CD8-positive, alpha-beta memory T cell (primary cell): ENCODE data around the gene STK32C. TPM values are rescaled to one million over a fixed set of nuclear protein-coding genes. Genes with fewer than 3 reads are reported as not detected.

Experiments used
- CTCF ChIA-PET: fragments of 350-600 bp; sonication (Branson Sonifier 250); formaldehyde crosslinking; loops from one replicate; lab custom pipeline; 2021; ENCODE audit warnings: antibody characterized with exemption; lab: Charles Lee
- POLR2A ChIA-PET: fragments of 350-600 bp; sonication (Branson Sonifier 250); formaldehyde crosslinking; loops from one replicate; lab custom pipeline; 2021; ENCODE audit warnings: antibody characterized with exemption; lab: Charles Lee
- DNase-seq, 5 donors: peaks; one replicate each; pipeline versions ENCODE4 v3.0.0 to v3.0.0-alpha.2; 2020 to 2022; ENCODE audit warnings: mixed read lengths in 1 of 5
- H3K27ac ChIP-seq: one replicate; pipeline ENCODE4 v1.7.0; 2013; ENCODE audit warnings: low read depth, mild to moderate bottlenecking, low read length, moderate library complexity
- H3K27me3 ChIP-seq: 2 replicates; pipeline ENCODE4 v1.7.0; 2013; ENCODE audit warnings: low read length, mild to moderate bottlenecking; ENCODE audit not compliant: insufficient read depth, poor library complexity, severe bottlenecking
- H3K36me3 ChIP-seq: 2 replicates; pipeline ENCODE4 v1.7.0; 2013; ENCODE audit warnings: mild to moderate bottlenecking, low read length, moderate library complexity; ENCODE audit not compliant: insufficient read depth
- H3K4me1 ChIP-seq: 2 replicates; pipeline ENCODE4 v1.7.0; 2013; ENCODE audit warnings: mild to moderate bottlenecking, low read length, moderate library complexity; ENCODE audit not compliant: insufficient read depth
- H3K4me3 ChIP-seq: 2 replicates; pipeline ENCODE4 v1.7.0; 2013; ENCODE audit warnings: mild to moderate bottlenecking, low read length
- H3K9me3 ChIP-seq: 2 replicates; pipeline ENCODE4 v1.7.0; 2013; ENCODE audit warnings: mild to moderate bottlenecking, low read length
- H3K27ac Mint-ChIP-seq, 8 donors: one replicate each; pipeline ENCODE4 v1.8.0; 2020 to 2021; ENCODE audit warnings: mixed read lengths in 8 of 8, mild to moderate bottlenecking in 6 of 8, inconsistent platforms in 3 of 8, moderate library complexity in 3 of 8
- H3K27me3 Mint-ChIP-seq, 2 donors: one replicate each; pipeline ENCODE4 v1.8.0; 2020 to 2021; ENCODE audit warnings: mixed read lengths in 2 of 2, mild to moderate bottlenecking in 1 of 2, moderate library complexity in 1 of 2
- H3K36me3 Mint-ChIP-seq, 3 donors: one replicate each; pipeline ENCODE4 v1.8.0; 2020 to 2021; ENCODE audit warnings: mixed read lengths in 3 of 3, inconsistent platforms in 1 of 3, mild to moderate bottlenecking in 1 of 3
- H3K4me1 Mint-ChIP-seq, 3 donors: one replicate each; pipeline ENCODE4 v1.8.0; 2020 to 2021; ENCODE audit warnings: mixed read lengths in 3 of 3, inconsistent platforms in 1 of 3, mild to moderate bottlenecking in 1 of 3
- H3K4me3 Mint-ChIP-seq, 7 donors: one replicate each; pipeline ENCODE4 v1.8.0; 2020 to 2021; ENCODE audit warnings: mixed read lengths in 7 of 7, mild to moderate bottlenecking in 6 of 7, moderate library complexity in 4 of 7, inconsistent platforms in 2 of 7
- H3K9me3 Mint-ChIP-seq, 5 donors: one replicate each; pipeline ENCODE4 v1.8.0; 2020 to 2022; ENCODE audit warnings: mixed read lengths in 5 of 5, mild to moderate bottlenecking in 3 of 5, moderate library complexity in 2 of 5, inconsistent platforms in 1 of 5
- polyA plus RNA-seq: library from polyadenylated mRNA; unstranded; fragments of 300-500 nt; fragmentation: Illumina TruSeq; gene quantifications from one replicate; pipeline ENCODE4 v1.2.3, GENCODE V29; 2021
- total RNA-seq, 2 experiments: library from RNA; stranded (reverse); gene quantifications; one replicate each; pipeline ENCODE4 v1.2.3, GENCODE V29; 2021

The STK32C gene
- total and polyA plus RNA-seq, 3 experiments from 2014 or later, result 8.5 to 14.9 (median 14.0) TPM

DNA sequence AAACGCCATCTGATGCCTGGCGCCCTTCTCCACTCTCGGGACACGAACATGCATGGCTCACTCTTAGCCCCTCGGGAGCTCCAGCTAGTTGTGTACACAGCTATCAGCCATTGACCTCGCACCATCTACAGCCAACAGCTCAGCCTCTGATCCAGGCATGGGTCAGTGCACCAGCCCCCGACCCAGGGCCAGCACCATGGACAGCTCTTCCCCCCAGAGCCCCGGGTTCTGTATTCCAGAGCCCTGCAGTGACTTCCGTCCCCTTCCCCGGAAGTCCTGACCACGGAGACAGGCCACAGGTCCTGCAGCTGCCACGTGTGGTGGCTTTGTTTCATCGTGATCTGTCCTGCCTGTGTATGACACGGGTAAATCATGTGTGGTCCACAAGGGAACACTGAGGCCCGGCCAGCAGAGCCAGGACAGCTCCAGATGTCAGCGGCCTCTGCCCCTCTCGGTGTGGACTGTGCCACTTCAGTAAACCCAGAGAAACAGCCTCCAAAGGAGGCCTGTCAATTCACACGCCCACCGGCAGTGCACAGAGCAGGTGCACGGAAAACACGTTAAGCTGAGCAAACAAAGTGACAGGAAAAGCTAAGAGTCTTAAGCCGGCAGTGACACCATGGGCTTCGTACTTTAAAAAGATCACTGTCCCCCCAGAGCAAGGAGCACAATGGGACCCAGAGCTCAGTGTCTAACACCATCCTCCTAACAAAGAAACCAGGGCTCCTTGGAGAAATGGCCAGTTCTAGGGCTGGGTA is 13.0 kb downstream of the STK32C start:
- DNase-seq, result no peak
- peaks cover 5 to 10% of the 10 kb centered on the region in 2 donors for H3K27me3 Mint-ChIP-seq
- no peaks in the 10 kb centered on the region for H3K36me3 Mint-ChIP-seq
- Histone ChIP-seq H3K27me3 (no peaks in the 10 kb centered on the region), H3K36me3 (no peaks in the 10 kb centered on the region), H3K4me1 (no peaks in the 10 kb centered on the region), H3K27ac (no peak overlapping the region), H3K9me3 (no peaks in the 10 kb centered on the region), H3K4me3 (no peak overlapping the region)
- POLR2A ChIA-PET, result no interaction called here
- H3K27ac Mint-ChIP-seq, result no peak overlapping the region
- CTCF ChIA-PET, result no interaction called here
- H3K4me1 Mint-ChIP-seq, result peaks cover 0 to 4% (median 0%) of the 10 kb centered on the region in 3 donors
- no peak overlapping the region for H3K4me3 Mint-ChIP-seq
- peaks cover 0 to 3% (median 0%) of the 10 kb centered on the region in 5 donors for H3K9me3 Mint-ChIP-seq

GRCh38 chr10:132293813-132294520 is 13.8 kb downstream of the STK32C start:
- H3K36me3 Mint-ChIP-seq, result no peaks in the 10 kb centered on the region
- peaks cover 0 to 3% (median 0%) of the 10 kb centered on the region in 5 donors for H3K9me3 Mint-ChIP-seq
- no peak overlapping the region for H3K4me3 ChIP-seq
- no peaks in the 10 kb centered on the region for H3K27me3 ChIP-seq
- POLR2A ChIA-PET, result no interaction called here
- no peak overlapping the region for H3K4me3 Mint-ChIP-seq
- no peaks in the 10 kb centered on the region for H3K4me1 ChIP-seq
- no peak for DNase-seq
- peaks cover 0 to 4% (median 0%) of the 10 kb centered on the region in 3 donors for H3K4me1 Mint-ChIP-seq
- no peak overlapping the region for H3K27ac ChIP-seq
- H3K27me3 Mint-ChIP-seq, result peaks cover 5 to 10% of the 10 kb centered on the region in 2 donors
- H3K27ac Mint-ChIP-seq, result no peak overlapping the region
- H3K9me3 ChIP-seq, result no peaks in the 10 kb centered on the region
- CTCF ChIA-PET, result no interaction called here
- H3K36me3 ChIP-seq, result no peaks in the 10 kb centered on the region

GRCh38 chr10:132293201-132293812 is 14.4 kb downstream of the STK32C start:
- Mint-ChIP-seq H3K9me3 (peaks cover 0 to 3% (median 0%) of the 10 kb centered on the region in 5 donors), H3K27ac (no peak overlapping the region), H3K4me3 (no peak overlapping the region), H3K36me3 (no peaks in the 10 kb centered on the region), H3K27me3 (peaks cover 1 to 10% of the 10 kb centered on the region in 2 donors), H3K4me1 (peaks cover 0 to 4% (median 0%) of the 10 kb centered on the region in 3 donors)
- DNase-seq, result no peak
- POLR2A ChIA-PET, result no interaction called here
- H3K36me3 ChIP-seq, result no peaks in the 10 kb centered on the region
- H3K9me3 ChIP-seq, result no peaks in the 10 kb centered on the region
- no peak overlapping the region for H3K27ac ChIP-seq
- no peaks in the 10 kb centered on the region for H3K4me1 ChIP-seq
- no peak overlapping the region for H3K4me3 ChIP-seq
- CTCF ChIA-PET, result no interaction called here
- no peaks in the 10 kb centered on the region for H3K27me3 ChIP-seq

- peaks cover 0 to 3% (median 0%) of the 10 kb centered on the region in 3 donors for H3K4me1 Mint-ChIP-seq
- ChIA-PET POLR2A (no interaction called here), CTCF (no interaction called here)
- no peaks in the 10 kb centered on the region for H3K36me3 Mint-ChIP-seq
- no peaks in the 10 kb centered on the region for H3K9me3 ChIP-seq
- H3K27ac Mint-ChIP-seq, result peak overlapping the region in 1 of 8 donors; percentile 47
- H3K9me3 Mint-ChIP-seq, result peaks cover 0 to 6% (median 0%) of the 10 kb centered on the region in 5 donors
- H3K4me1 ChIP-seq, result no peaks in the 10 kb centered on the region
- H3K4me3 ChIP-seq, result no peak overlapping the region
- no peak overlapping the region for H3K4me3 Mint-ChIP-seq
- H3K36me3 ChIP-seq, result no peaks in the 10 kb centered on the region
- H3K27me3 Mint-ChIP-seq, result peaks cover 1 to 9% of the 10 kb centered on the region in 2 donors
- no peaks in the 10 kb centered on the region for H3K27me3 ChIP-seq
- DNase-seq, result no peak
- H3K27ac ChIP-seq, result no peak overlapping the region
Observed at GRCh38 chr10:132292287-132293200, 15.2 kb downstream of the STK32C start.

GRCh38 chr10:132291826-132292225 is 15.9 kb downstream of the STK32C start:
- Mint-ChIP-seq H3K4me1 (no peaks in the 10 kb centered on the region), H3K9me3 (peaks cover 0 to 6% (median 0%) of the 10 kb centered on the region in 5 donors), H3K27me3 (peaks cover 0 to 6% of the 10 kb centered on the region in 2 donors), H3K36me3 (no peaks in the 10 kb centered on the region), H3K27ac (no peak overlapping the region), H3K4me3 (no peak overlapping the region)
- Histone ChIP-seq H3K27ac (no peak overlapping the region), H3K27me3 (no peaks in the 10 kb centered on the region), H3K4me3 (no peak overlapping the region), H3K36me3 (no peaks in the 10 kb centered on the region), H3K9me3 (no peaks in the 10 kb centered on the region), H3K4me1 (no peaks in the 10 kb centered on the region)
- peak in 1 of 5 donors; percentile 16 for DNase-seq
- ChIA-PET CTCF (no interaction called here), POLR2A (no interaction called here)

DNA sequence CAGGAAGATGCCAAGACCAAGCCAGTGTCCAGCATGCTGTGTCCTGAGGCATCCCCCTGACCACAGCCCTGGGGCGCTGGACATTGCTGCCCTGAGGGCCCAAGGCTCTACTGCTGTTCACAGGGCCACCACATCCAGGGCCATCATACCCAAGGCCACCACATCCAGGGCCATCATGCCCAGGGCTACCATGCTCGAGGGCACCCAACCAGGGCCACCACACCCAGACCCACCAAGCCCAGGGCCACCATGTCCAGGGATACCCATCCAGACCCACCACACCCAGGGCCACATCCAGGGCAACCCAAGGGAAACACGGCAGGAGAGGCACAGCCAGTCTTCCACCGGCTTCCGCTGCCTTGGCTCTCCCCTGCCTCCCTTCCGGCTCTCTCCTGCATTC is 17.1 kb downstream of the STK32C start:
- Mint-ChIP-seq H3K4me1 (no peaks in the 10 kb centered on the region), H3K4me3 (no peak overlapping the region), H3K36me3 (no peaks in the 10 kb centered on the region), H3K27ac (no peak overlapping the region), H3K9me3 (peaks cover 0 to 6% (median 0%) of the 10 kb centered on the region in 5 donors), H3K27me3 (peaks cover 0 to 1% of the 10 kb centered on the region in 2 donors)
- CTCF ChIA-PET, result no interaction called here
- no peaks in the 10 kb centered on the region for H3K4me1 ChIP-seq
- no peaks in the 10 kb centered on the region for H3K9me3 ChIP-seq
- POLR2A ChIA-PET, result no interaction called here
- no peak for DNase-seq
- H3K27me3 ChIP-seq, result no peaks in the 10 kb centered on the region
- H3K27ac ChIP-seq, result no peak overlapping the region
- H3K4me3 ChIP-seq, result no peak overlapping the region
- H3K36me3 ChIP-seq, result no peaks in the 10 kb centered on the region

DNA sequence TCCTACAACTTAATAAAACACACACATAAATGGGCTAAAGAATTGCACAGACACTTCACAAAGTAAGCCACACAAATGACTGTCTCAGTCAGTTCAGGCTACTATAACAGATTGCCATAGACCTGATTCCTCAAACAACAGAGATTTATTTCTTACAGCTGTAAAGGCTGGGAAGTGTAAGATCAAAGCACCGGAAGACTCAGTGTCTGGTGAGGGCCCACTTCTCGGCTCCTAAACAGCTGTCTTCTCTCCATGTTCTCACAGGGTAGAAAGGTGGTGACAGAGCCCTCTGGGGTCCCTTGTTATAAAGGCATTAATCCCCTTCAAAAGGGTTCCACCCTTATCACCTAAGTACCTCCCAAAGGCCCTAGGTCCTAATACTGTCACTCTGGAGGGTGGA is 18.3 kb downstream of the STK32C start:
- ChIA-PET CTCF (no interaction called here), POLR2A (no interaction called here)
- no peaks in the 10 kb centered on the region for H3K4me1 Mint-ChIP-seq
- H3K4me3 Mint-ChIP-seq, result no peak overlapping the region
- H3K4me1 ChIP-seq, result no peaks in the 10 kb centered on the region
- no peaks in the 10 kb centered on the region for H3K9me3 ChIP-seq
- H3K36me3 ChIP-seq, result no peaks in the 10 kb centered on the region
- H3K27ac ChIP-seq, result no peak overlapping the region
- peaks cover 0 to 3% (median 0%) of the 10 kb centered on the region in 5 donors for H3K9me3 Mint-ChIP-seq
- no peak for DNase-seq
- peaks cover 4% of the 10 kb centered on the region in 2 donors for H3K27me3 Mint-ChIP-seq
- H3K4me3 ChIP-seq, result no peak overlapping the region
- H3K27me3 ChIP-seq, result no peaks in the 10 kb centered on the region
- H3K36me3 Mint-ChIP-seq, result no peaks in the 10 kb centered on the region
- H3K27ac Mint-ChIP-seq, result no peak overlapping the region
